GM12872 (cell line): Measurements from ENCODE around the gene FOXD2.

Experiments used
- TF ChIP-seq, protein P1 (sequence below): IDR thresholded peaks from 3 replicates; pipeline ENCODE4 v1.5.1; 2011; ENCODE audit warnings: low read depth, mild to moderate bottlenecking, low read length, moderate library complexity; ENCODE audit not compliant: insufficient read depth

The FOXD2 gene

DNA sequence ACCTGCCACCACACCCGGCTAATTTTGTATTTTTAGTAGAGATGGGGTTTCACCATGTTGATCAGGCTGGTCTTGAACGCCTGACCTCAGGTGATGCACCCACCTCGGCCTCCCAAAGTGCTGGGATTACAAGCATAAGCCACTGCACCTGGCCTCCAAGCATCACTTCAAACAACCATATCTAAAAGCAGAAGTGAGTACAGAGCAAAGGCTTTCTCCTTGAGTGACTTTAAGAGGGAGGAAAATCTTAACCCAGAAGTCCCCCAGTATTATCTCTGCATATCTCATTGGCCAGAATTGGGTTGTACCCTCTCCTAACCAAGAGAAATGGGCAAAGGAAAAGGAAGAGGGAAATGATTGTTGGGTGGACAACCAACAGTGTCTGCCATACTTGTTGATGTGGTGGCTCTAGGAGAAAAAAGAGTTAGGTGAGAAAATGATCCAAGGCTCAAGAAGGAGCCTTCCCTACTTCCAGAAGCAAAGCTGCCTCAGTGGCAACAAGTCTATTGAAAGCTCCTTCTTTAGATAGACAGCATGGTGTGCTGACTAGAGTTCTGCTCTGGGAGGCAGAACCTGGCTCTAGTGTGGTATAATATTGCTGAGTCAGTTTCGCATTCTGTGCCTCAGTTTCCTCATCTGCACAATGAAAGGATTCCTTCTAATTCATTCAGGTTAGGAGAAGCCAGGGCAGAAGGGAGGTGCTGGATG is 38.6 kb upstream of the FOXD2 start:
- TF ChIP-seq, protein P1, sequence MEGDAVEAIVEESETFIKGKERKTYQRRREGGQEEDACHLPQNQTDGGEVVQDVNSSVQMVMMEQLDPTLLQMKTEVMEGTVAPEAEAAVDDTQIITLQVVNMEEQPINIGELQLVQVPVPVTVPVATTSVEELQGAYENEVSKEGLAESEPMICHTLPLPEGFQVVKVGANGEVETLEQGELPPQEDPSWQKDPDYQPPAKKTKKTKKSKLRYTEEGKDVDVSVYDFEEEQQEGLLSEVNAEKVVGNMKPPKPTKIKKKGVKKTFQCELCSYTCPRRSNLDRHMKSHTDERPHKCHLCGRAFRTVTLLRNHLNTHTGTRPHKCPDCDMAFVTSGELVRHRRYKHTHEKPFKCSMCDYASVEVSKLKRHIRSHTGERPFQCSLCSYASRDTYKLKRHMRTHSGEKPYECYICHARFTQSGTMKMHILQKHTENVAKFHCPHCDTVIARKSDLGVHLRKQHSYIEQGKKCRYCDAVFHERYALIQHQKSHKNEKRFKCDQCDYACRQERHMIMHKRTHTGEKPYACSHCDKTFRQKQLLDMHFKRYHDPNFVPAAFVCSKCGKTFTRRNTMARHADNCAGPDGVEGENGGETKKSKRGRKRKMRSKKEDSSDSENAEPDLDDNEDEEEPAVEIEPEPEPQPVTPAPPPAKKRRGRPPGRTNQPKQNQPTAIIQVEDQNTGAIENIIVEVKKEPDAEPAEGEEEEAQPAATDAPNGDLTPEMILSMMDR = no peak

GRCh38 chr1:47399846-47400155 is 38.0 kb upstream of the FOXD2 start:
- TF ChIP-seq, protein P1 = no peak

GRCh38 chr1:47401761-47402160 is 36.1 kb upstream of the FOXD2 start:
- TF ChIP-seq, protein P1 = no peak

DNA sequence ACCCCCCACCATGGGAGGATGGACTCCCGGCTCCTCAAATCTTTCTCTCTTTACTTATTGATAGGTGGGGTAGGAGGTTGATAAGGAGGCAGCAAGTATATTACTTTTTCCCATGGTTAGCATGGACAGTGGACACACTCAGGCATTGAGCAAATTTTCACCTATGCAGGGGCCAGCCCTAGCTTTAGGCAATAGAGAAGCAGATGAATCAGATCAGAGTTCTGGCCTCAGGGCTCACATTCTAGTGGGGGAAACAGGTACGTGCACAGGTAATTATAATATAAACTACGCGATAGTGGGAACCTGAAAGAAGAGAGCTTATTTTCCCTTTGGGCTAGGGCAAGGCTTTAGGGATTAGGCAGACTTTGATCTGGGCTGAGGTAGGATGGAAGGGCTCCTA is 35.3 kb upstream of the FOXD2 start:
- TF ChIP-seq, protein P1 = no peak

GRCh38 chr1:47403321-47403910 is 34.4 kb upstream of the FOXD2 start:
- TF ChIP-seq, protein P1 = no peak

DNA sequence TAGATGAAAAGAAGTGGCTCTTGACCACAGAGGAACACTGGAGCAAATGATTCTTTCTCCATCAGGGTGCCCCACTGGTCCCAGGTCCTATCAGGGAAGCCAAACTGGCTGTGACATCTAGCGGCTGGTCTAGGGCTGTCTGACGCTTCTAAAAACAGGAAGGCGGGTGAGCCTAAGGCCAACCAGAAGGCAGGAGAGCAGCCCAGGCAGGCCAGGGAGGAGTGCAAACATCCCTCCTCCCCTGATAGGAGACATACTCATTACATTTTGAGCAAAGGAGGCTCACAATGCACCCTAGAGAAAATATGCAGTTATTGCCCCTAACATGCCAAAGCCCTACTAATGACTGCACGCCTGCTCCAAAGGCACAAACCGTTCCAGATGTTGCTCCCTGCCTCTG is 32.1 kb upstream of the FOXD2 start:
- TF ChIP-seq, protein P1 = no peak

DNA sequence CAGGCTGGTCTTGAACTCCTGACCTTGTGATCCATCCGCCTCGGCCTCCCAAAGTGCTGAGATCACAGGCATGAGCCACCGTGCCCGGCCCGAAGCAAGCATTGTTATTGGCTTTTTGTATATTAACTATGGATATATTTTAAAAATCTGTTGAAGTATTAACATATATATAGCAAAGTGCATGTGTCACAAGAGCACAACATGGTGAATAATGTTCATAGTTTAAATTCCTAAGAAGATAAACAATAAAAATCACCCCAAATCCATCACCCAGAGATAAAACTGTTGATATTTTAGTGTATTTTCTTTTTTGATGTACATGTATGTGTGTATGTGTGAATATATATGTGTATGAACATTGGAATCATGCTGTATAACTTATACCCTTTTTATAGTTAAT is 30.9 kb upstream of the FOXD2 start:
- TF ChIP-seq, protein P1 = no peak
